GM12878 (cell line): ENCODE measurements around the gene PRRC2A. TPM values are rescaled to one million over a fixed set of nuclear protein-coding genes. Genes with fewer than 3 reads are reported as not detected.

ENCODE experiments used
- ATAC-seq: fragments of 200-7000 bp; cut with Tn5 transposase; 3 replicates; pipeline ENCODE4 v1.9.1; 2020; ENCODE audit warnings: mild to moderate bottlenecking, moderate library complexity
- BruUV-seq: library from RNA; stranded (reverse); fragments of 400-500 nt; replicated peaks from 2 replicates; lab custom pipeline; 2021; lab: Mats Ljungman, UMichigan
- CTCF ChIA-PET: fragments of 300-600 bp; sonication (Branson Sonifier 250); formaldehyde crosslinking; extraction: SDS; loops from one replicate; lab custom pipeline; 2021; ENCODE audit warnings: inconsistent platforms; lab: Yijun Ruan, JAX
- POLR2A ChIA-PET: fragments of 350-600 bp; formaldehyde crosslinking; extraction: SDS; loops from one replicate; lab custom pipeline; 2021; ENCODE audit warnings: inconsistent platforms; lab: Charles Lee
- RAD21 ChIA-PET: fragments of 300-600 bp; sonication (Branson Sonifier 250); formaldehyde crosslinking; loops from one replicate; lab custom pipeline; 2023; ENCODE audit warnings: antibody characterized with exemption; ENCODE audit not compliant: unreplicated experiment; lab: Charles Lee
- SMC1A ChIA-PET: fragments of 300-600 bp; sonication (Branson Sonifier 250); formaldehyde crosslinking; loops from one replicate; lab custom pipeline; 2023; ENCODE audit not compliant: unreplicated experiment, uncharacterized antibody; lab: Charles Lee
- DNase-seq: peaks from one replicate; pipeline ENCODE4 v3.0.0-alpha.2; 2011; ENCODE audit warnings: low read depth, low spot score
- FAIRE-seq: peaks from 3 replicates; lab custom pipeline; 2011; peaks lifted over from hg19 to GRCh38; lab: Jason Lieb, UNC
- H2AFZ ChIP-seq: 2 replicates; pipeline ENCODE4 v1.6.0; 2011; ENCODE audit warnings: low read depth, low read length, control low read depth; ENCODE audit not compliant: control insufficient read depth
- H3K27ac ChIP-seq: 2 replicates; pipeline ENCODE4 v1.5.1; 2011; ENCODE audit warnings: control low read depth; ENCODE audit not compliant: control insufficient read depth, insufficient read depth
- H3K27me3 ChIP-seq, 2 experiments: replicated peaks in 1 of 2; 2 replicates each; pipeline versions ENCODE4 v1.6.0 to v1.6.1; 2011; ENCODE audit warnings: low read length in 1 of 2; ENCODE audit not compliant: control insufficient read depth in 2 of 2, insufficient read depth in 2 of 2
- H3K36me3 ChIP-seq, 2 experiments: 2 replicates each; pipeline ENCODE4 v1.5.1; 2011; ENCODE audit warnings: low read length in 1 of 2; ENCODE audit not compliant: control insufficient read depth in 2 of 2, insufficient read depth in 2 of 2
- H3K4me1 ChIP-seq: 2 replicates; pipeline ENCODE4 v1.6.1; 2011; ENCODE audit warnings: mild to moderate bottlenecking, low read length, moderate library complexity, mixed read lengths; ENCODE audit not compliant: control insufficient read depth, insufficient read depth
- H3K4me2 ChIP-seq: 2 replicates; pipeline ENCODE4 v1.6.0; 2011; ENCODE audit warnings: control low read depth; ENCODE audit not compliant: control insufficient read depth, insufficient read depth
- H3K4me3 ChIP-seq: fragments of 200-600 bp; sonication (generic); 2 replicates; pipeline ENCODE4 v1.5.1; 2016
- H3K79me2 ChIP-seq: 2 replicates; pipeline ENCODE4 v1.6.0; 2011; ENCODE audit warnings: low read length; ENCODE audit not compliant: control insufficient read depth, insufficient read depth
- H3K9ac ChIP-seq: 2 replicates; pipeline ENCODE4 v1.8.0; 2011; ENCODE audit warnings: low read length, control low read depth, mixed read lengths; ENCODE audit not compliant: control insufficient read depth, insufficient read depth
- H3K9me3 ChIP-seq: replicated peaks from 3 replicates; pipeline ENCODE4 v1.5.1; 2011; ENCODE audit warnings: mild to moderate bottlenecking, low read length; ENCODE audit not compliant: control insufficient read depth, insufficient read depth
- H4K20me1 ChIP-seq: 2 replicates; pipeline ENCODE4 v1.6.0; 2011; ENCODE audit not compliant: control insufficient read depth, insufficient read depth
- DPF2 ChIP-seq: fragments of 450-650 bp; IDR thresholded peaks from 2 replicates; pipeline ENCODE4 v1.6.1; 2017; ENCODE audit warnings: mild to moderate bottlenecking
- E2F8 ChIP-seq: fragments of 450-650 bp; IDR thresholded peaks from 2 replicates; pipeline ENCODE4 v1.6.1; 2018; ENCODE audit warnings: mild to moderate bottlenecking, low read depth, moderate library complexity; ENCODE audit not compliant: partially characterized antibody
- FOXK2 ChIP-seq: fragments of 450-650 bp; IDR thresholded peaks from 2 replicates; pipeline ENCODE4 v1.6.1; 2017; ENCODE audit warnings: mild to moderate bottlenecking, moderate library complexity
- HDAC6 ChIP-seq: fragments of 200-600 bp; sonication (generic); IDR thresholded peaks from one replicate; pipeline ENCODE4 v1.8.0; 2017; ENCODE audit warnings: antibody characterized with exemption; ENCODE audit not compliant: unreplicated experiment
- NFXL1 ChIP-seq: fragments of 450-650 bp; IDR thresholded peaks from 2 replicates; pipeline ENCODE4 v1.6.1; 2017; ENCODE audit warnings: antibody characterized with exemption, mild to moderate bottlenecking, borderline replicate concordance
- NR2C2 ChIP-seq: IDR thresholded peaks from 2 replicates; pipeline ENCODE4 v1.6.1; 2011; ENCODE audit warnings: borderline replicate concordance, low read depth; ENCODE audit not compliant: control insufficient read depth, insufficient read length
- PBX3 ChIP-seq: IDR thresholded peaks from 2 replicates; pipeline ENCODE4 v1.6.1; 2011; ENCODE audit warnings: mild to moderate bottlenecking, low read depth, low read length, moderate library complexity; ENCODE audit not compliant: insufficient replicate concordance
- PML ChIP-seq: IDR thresholded peaks from 2 replicates; pipeline ENCODE4 v1.6.1; 2012; ENCODE audit warnings: low read length, inconsistent platforms
- POLR2A ChIP-seq: IDR thresholded peaks from 2 replicates; pipeline ENCODE4 v1.6.1; 2011; ENCODE audit warnings: low read depth, mild to moderate bottlenecking, low read length
- RBBP5 ChIP-seq: fragments of 200-600 bp; sonication (generic); conservative IDR thresholded peaks from 2 replicates; pipeline ENCODE4 v1.6.1; 2016
- SP1 ChIP-seq: IDR thresholded peaks from one replicate; pipeline ENCODE4 v1.6.1; 2011; ENCODE audit warnings: low read depth, low read length
- USF1 ChIP-seq: IDR thresholded peaks from 2 replicates; pipeline ENCODE4 v1.6.1; 2011; ENCODE audit warnings: borderline replicate concordance, low read depth, mild to moderate bottlenecking, moderate library complexity, mixed read lengths, low read length; ENCODE audit not compliant: insufficient read depth; ENCODE audit errors: extremely low read length
- WGBS: methylation state at CpG from one replicate; pipeline ENCODE4 v1.1.6; 2016; ENCODE audit warnings: low lambda C conversion rate; ENCODE audit not compliant: insufficient replicate concordance, insufficient coverage; ENCODE audit errors: missing lambda C conversion rate; 5-methylcytosine and 5-hydroxymethylcytosine counted together
- in situ Hi-C: fragments of 300-500 bp; cut with MboI; formaldehyde crosslinking; loops from 9 replicates; pipeline ENCODE4 v1.14.3; 2018; ENCODE audit warnings: mixed read lengths
- intact Hi-C: fragments of 100-400 bp; cut with micrococcal nuclease; formaldehyde crosslinking; loops from one replicate; pipeline ENCODE4 v1.14.2; 2022; ENCODE audit not compliant: unreplicated experiment
- polyA plus RNA-seq, 11 experiments: library from polyadenylated mRNA; depleted of rRNA in 4 of 11; unstranded in 6 of 11; stranded (reverse) in 5 of 11; fragments of >200 nt; fragmentation: Nextera tagmentation in 4 of 11; fragmentation: Illumina TruSeq in 1 of 11; extraction: Ambion mirVana in 4 of 11; extraction: Trizol in 1 of 11; gene quantifications; 1 replicate in 1 of 11; 2 replicates in 10 of 11; pipeline versions ENCODE4 v1.2.1 to v1.2.3, GENCODE V29; 2011 to 2016; ENCODE audit warnings: inconsistent platforms in 2 of 11, missing spikeins in 2 of 11, low read depth in 1 of 11
- total RNA-seq, 4 experiments: library from RNA; depleted of rRNA in 3 of 4; stranded (reverse); fragments of >200 nt in 3 of 4; fragmentation: Illumina TruSeq in 1 of 4; extraction: Trizol in 1 of 4; gene quantifications; 2 replicates each; pipeline versions ENCODE4 v1.2.1 to v1.2.3, GENCODE V29; 2013 to 2021
- TF ChIP-seq, protein P1 (sequence below): IDR thresholded peaks from 2 replicates; pipeline ENCODE4 v1.6.1; 2012; ENCODE audit warnings: improper control_type of control experiment, low read depth, low read length; ENCODE audit not compliant: insufficient replicate concordance

The PRRC2A gene
- total and polyA plus RNA-seq, 10 of the 15 experiments (the other 5 are each of a cell fraction or from before 2014, with no cell fraction given), result 0.40 to 244 (median 61.3) TPM

GRCh38 chr6:31610968-31611367 is 9.5 kb upstream of the PRRC2A start:
- in situ Hi-C loops, result no loop called here
- DNase-seq (no peak), ATAC-seq (no peak), FAIRE-seq (no peak)
- POLR2A ChIA-PET, result interaction anchor here (0.6 to 0.7 kb wide), 2 partner anchors 40 to 49 kb away, joined by 5 to 9 read pairs; no protein-coding TSS in a partner anchor
- no peak overlapping the region for H3K9ac ChIP-seq
- H3K27me3 ChIP-seq, result no peaks in the 10 kb centered on the region
- peaks cover 2% of the 10 kb centered on the region; the same call in 1 of the 2 replicates for H3K79me2 ChIP-seq
- H3K4me3 ChIP-seq, result no peak overlapping the region
- H3K27ac ChIP-seq, result no peak overlapping the region
- no peaks in the 10 kb centered on the region for H3K9me3 ChIP-seq
- CTCF ChIA-PET, result interaction anchor here (2.6 to 10.5 kb wide), 2 partner anchors 12 to 60 kb away, joined by 12 to 95 read pairs; no protein-coding TSS in a partner anchor
- no peak overlapping the region for H2AFZ ChIP-seq
- BruUV-seq, result no TSS peak
- WGBS, result 72% methylated on average over 4 of the region's 4 CpGs
- peaks cover 20% of the 10 kb centered on the region for H3K4me1 ChIP-seq
- RAD21 ChIA-PET, result interaction anchor here (1.0 kb wide), 1 partner anchor 12 kb away, joined by 5 read pairs; no protein-coding TSS in a partner anchor
- H3K4me2 ChIP-seq, result no peak overlapping the region
- intact Hi-C loops, result no loop called here
- SMC1A ChIA-PET, result interaction anchor here (0.8 to 9.6 kb wide), 3 partner anchors 13 to 61 kb away, joined by 3 to 78 read pairs (median 3); no protein-coding TSS in a partner anchor
- H4K20me1 ChIP-seq, result no peaks in the 10 kb centered on the region
- no peaks in the 10 kb centered on the region for H3K36me3 ChIP-seq
- TF ChIP-seq HDAC6 (no peak), E2F8 (no peak), NR2C2 (no peak), PBX3 (no peak), PML (no peak), POLR2A (no peak), FOXK2 (no peak), RBBP5 (no peak), DPF2 (no peak), SP1 (no peak), NFXL1 (no peak), USF1 (no peak)
- TF ChIP-seq, protein P1, sequence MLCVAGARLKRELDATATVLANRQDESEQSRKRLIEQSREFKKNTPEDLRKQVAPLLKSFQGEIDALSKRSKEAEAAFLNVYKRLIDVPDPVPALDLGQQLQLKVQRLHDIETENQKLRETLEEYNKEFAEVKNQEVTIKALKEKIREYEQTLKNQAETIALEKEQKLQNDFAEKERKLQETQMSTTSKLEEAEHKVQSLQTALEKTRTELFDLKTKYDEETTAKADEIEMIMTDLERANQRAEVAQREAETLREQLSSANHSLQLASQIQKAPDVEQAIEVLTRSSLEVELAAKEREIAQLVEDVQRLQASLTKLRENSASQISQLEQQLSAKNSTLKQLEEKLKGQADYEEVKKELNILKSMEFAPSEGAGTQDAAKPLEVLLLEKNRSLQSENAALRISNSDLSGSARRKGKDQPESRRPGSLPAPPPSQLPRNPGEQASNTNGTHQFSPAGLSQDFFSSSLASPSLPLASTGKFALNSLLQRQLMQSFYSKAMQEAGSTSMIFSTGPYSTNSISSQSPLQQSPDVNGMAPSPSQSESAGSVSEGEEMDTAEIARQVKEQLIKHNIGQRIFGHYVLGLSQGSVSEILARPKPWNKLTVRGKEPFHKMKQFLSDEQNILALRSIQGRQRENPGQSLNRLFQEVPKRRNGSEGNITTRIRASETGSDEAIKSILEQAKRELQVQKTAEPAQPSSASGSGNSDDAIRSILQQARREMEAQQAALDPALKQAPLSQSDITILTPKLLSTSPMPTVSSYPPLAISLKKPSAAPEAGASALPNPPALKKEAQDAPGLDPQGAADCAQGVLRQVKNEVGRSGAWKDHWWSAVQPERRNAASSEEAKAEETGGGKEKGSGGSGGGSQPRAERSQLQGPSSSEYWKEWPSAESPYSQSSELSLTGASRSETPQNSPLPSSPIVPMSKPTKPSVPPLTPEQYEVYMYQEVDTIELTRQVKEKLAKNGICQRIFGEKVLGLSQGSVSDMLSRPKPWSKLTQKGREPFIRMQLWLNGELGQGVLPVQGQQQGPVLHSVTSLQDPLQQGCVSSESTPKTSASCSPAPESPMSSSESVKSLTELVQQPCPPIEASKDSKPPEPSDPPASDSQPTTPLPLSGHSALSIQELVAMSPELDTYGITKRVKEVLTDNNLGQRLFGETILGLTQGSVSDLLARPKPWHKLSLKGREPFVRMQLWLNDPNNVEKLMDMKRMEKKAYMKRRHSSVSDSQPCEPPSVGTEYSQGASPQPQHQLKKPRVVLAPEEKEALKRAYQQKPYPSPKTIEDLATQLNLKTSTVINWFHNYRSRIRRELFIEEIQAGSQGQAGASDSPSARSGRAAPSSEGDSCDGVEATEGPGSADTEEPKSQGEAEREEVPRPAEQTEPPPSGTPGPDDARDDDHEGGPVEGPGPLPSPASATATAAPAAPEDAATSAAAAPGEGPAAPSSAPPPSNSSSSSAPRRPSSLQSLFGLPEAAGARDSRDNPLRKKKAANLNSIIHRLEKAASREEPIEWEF, result no peak
